ENCODE results near the gene MYH15. TPM values are rescaled to one million over a fixed set of nuclear protein-coding genes. Genes with fewer than 3 reads are reported as not detected.
A peak's percentile ranks its signal among the peaks of the same experiment; 100 is the strongest.

Gene MYH15
- total and polyA plus RNA-seq, 2 of the 8 experiments (the other 6 are each of a cell fraction or from before 2014, with no cell fraction given) = under 0.01 TPM; not detected in 1

DNA sequence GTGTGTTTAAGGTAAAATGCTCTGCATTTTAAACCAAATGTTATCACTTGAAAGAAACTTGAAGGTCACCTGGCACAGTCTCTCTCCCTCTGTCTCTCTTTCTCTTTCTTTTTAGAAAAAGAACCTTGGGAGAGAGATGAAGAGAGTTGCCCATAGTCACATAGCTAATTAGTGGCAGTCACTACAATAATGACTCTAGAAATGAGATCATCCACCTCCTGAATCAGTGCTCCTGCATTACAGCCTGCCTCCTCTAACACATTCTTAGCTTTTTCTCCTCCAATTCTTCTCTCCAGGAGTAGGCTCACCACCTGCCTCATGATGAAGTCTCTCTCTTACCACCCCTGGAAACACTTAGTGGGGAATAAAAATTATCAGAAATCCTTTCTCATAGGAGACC, 2.5 kb downstream of the MYH15 start:
- no peak overlapping the region for H2AK5ac ChIP-seq (ENCODE audit: low read depth, low read length)
- 0 out of 2 replicates have a peak overlapping the region, but pooled peaks have one; percentile 67 for H2AFZ ChIP-seq (ENCODE audit: low read length)
- CTCF ChIA-PET (ENCODE audit: partially characterized antibody) = interaction anchor here (0.8 to 4.9 kb wide), 4 partner anchors 11 to 48 kb away, joined by 3 to 42 read pairs (median 20); no protein-coding TSS in a partner anchor

More for the DNA sequence above, 2.5 kb downstream of the MYH15 start:
- no peak overlapping the region for H3K14ac ChIP-seq (ENCODE audit: insufficient read length)
- no peak overlapping the region for H3K4me3 ChIP-seq (ENCODE audit: extremely low read depth in 1 of 4, insufficient read depth in 2 of 4, low read depth in 3 of 4, low read length in 4 of 4)
- H3K23me2 ChIP-seq (ENCODE audit: low read depth, low read length) = no peaks in the 10 kb centered on the region
- no peaks in the 10 kb centered on the region for H3K9me3 ChIP-seq (ENCODE audit: insufficient read depth in 2 of 2, low read depth in 1 of 2, low read length in 1 of 2)
- H2BK5ac ChIP-seq (ENCODE audit: low read depth, low read length) = no peak overlapping the region
- no peak overlapping the region for H4K8ac ChIP-seq (ENCODE audit: extremely low read depth, insufficient read depth, low read length)
- H2BK20ac ChIP-seq (ENCODE audit: low read length) = no peak overlapping the region
- no peaks in the 10 kb centered on the region for H3K27me3 ChIP-seq (replicated peaks in 1 of 4; ENCODE audit: control insufficient read depth in 3 of 4, extremely low read depth in 1 of 4, insufficient read depth in 3 of 4, low read length in 3 of 4)
- TF ChIP-seq, protein P1, sequence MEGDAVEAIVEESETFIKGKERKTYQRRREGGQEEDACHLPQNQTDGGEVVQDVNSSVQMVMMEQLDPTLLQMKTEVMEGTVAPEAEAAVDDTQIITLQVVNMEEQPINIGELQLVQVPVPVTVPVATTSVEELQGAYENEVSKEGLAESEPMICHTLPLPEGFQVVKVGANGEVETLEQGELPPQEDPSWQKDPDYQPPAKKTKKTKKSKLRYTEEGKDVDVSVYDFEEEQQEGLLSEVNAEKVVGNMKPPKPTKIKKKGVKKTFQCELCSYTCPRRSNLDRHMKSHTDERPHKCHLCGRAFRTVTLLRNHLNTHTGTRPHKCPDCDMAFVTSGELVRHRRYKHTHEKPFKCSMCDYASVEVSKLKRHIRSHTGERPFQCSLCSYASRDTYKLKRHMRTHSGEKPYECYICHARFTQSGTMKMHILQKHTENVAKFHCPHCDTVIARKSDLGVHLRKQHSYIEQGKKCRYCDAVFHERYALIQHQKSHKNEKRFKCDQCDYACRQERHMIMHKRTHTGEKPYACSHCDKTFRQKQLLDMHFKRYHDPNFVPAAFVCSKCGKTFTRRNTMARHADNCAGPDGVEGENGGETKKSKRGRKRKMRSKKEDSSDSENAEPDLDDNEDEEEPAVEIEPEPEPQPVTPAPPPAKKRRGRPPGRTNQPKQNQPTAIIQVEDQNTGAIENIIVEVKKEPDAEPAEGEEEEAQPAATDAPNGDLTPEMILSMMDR (IDR thresholded peaks at IDR 0.05; ENCODE audit: control extremely low read depth in 1 of 3, insufficient read depth in 1 of 3, low read depth in 1 of 3, low read length in 3 of 3) = no peak
- no peak for TF ChIP-seq POLR2A (IDR thresholded peaks at IDR 0.05; ENCODE audit: control extremely low read depth in 1 of 2, low read depth in 2 of 2, low read length in 2 of 2)
- TF ChIP-seq CHD2 (IDR thresholded peaks at IDR 0.05; ENCODE audit: low read length) = no peak
- no peak for TF ChIP-seq SAP30 (IDR thresholded peaks at IDR 0.05; ENCODE audit: insufficient read depth, insufficient replicate concordance, low read length)
- TF ChIP-seq POLR2AphosphoS5 (IDR thresholded peaks at IDR 0.05; ENCODE audit: low read depth, low read length) = no peak
- no peak for TF ChIP-seq FOSL1 (IDR thresholded peaks at IDR 0.05; ENCODE audit: insufficient read depth, low read depth, low read length)
- TF ChIP-seq KDM1A (IDR thresholded peaks at IDR 0.05; ENCODE audit: borderline replicate concordance, low read length) = no peak
- TF ChIP-seq, protein P2, sequence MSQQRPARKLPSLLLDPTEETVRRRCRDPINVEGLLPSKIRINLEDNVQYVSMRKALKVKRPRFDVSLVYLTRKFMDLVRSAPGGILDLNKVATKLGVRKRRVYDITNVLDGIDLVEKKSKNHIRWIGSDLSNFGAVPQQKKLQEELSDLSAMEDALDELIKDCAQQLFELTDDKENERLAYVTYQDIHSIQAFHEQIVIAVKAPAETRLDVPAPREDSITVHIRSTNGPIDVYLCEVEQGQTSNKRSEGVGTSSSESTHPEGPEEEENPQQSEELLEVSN (IDR thresholded peaks at IDR 0.05) = no peak
- no peak for TF ChIP-seq SIN3A (conservative IDR thresholded peaks at IDR 0.05 in 1 of 2, IDR thresholded peaks at IDR 0.05 in 1 of 2; ENCODE audit: low read depth in 1 of 2, low read length in 2 of 2)
- no peak for TF ChIP-seq TCF12 (IDR thresholded peaks at IDR 0.05; ENCODE audit: low read depth, low read length)
- no peak for TF ChIP-seq JUND (IDR thresholded peaks at IDR 0.05; ENCODE audit: low read length)
- TF ChIP-seq YY1 (IDR thresholded peaks at IDR 0.05; ENCODE audit: low read depth, low read length) = no peak
- no peaks in the 10 kb centered on the region for H3K36me3 ChIP-seq (ENCODE audit: control insufficient read depth in 2 of 4, insufficient read depth in 4 of 4, low read length in 3 of 4)
- no peak overlapping the region for H3K18ac ChIP-seq (ENCODE audit: extremely low read depth, low read length)
- H2BK15ac ChIP-seq (ENCODE audit: low read length) = no peak overlapping the region
- no peak overlapping the region for H3K23ac ChIP-seq (ENCODE audit: insufficient read length)
- POLR2A ChIA-PET (ENCODE audit: partially characterized antibody) = interaction anchor here (1.2 kb wide), 1 partner anchor 27 kb away, joined by 3 read pairs; no protein-coding TSS in a partner anchor
- H3K56ac ChIP-seq (replicated peaks; ENCODE audit: insufficient read length, low read depth, low read length) = no peak overlapping the region
- no peaks in the 10 kb centered on the region for H3K79me2 ChIP-seq (ENCODE audit: control insufficient read depth in 1 of 2, insufficient read depth in 2 of 2, low read length in 2 of 2)
- no peak overlapping the region for H3K4me2 ChIP-seq (ENCODE audit: insufficient read depth in 1 of 2, low read depth in 2 of 2, low read length in 2 of 2)
- H4K5ac ChIP-seq (ENCODE audit: insufficient read length, low read depth, low read length) = no peak overlapping the region
- H3K9ac ChIP-seq (replicated peaks in 1 of 4; ENCODE audit: extremely low read depth in 1 of 4, low read depth in 3 of 4, low read length in 3 of 4) = no peak overlapping the region
- no peaks in the 10 kb centered on the region for H4K20me1 ChIP-seq (replicated peaks in 1 of 2; ENCODE audit: control insufficient read depth in 1 of 2, insufficient read depth in 2 of 2, low read length in 2 of 2)
- no peak overlapping the region for H2BK120ac ChIP-seq (replicated peaks; ENCODE audit: low read depth, low read length)
- H3K27ac ChIP-seq (ENCODE audit: low read depth, low read length) = no peak overlapping the region
- no peak overlapping the region for H2BK12ac ChIP-seq (ENCODE audit: low read depth, low read length)
- H3K79me1 ChIP-seq (ENCODE audit: low read depth, low read length) = no peaks in the 10 kb centered on the region
- FAIRE-seq (no peak), DNase-seq (ENCODE audit: low read depth in 1 of 2, low spot score in 2 of 2) (no peak)
- H3K4me1 ChIP-seq (replicated peaks in 1 of 4; ENCODE audit: control insufficient read depth in 3 of 4, insufficient read depth in 4 of 4, low read length in 3 of 4) = no peaks in the 10 kb centered on the region
- no peak overlapping the region for H4K91ac ChIP-seq (replicated peaks; ENCODE audit: insufficient read length, low read length)
- no peak overlapping the region for H3K4ac ChIP-seq (replicated peaks; ENCODE audit: insufficient read length, low read depth, low read length)
